ENCODE measurements around the gene SCYGR2. TPM values are rescaled to one million over a fixed set of nuclear protein-coding genes. Genes with fewer than 3 reads are reported as not detected.

The SCYGR2 gene
- total RNA-seq, 2 experiments from 2014 or later: not detected

DNA sequence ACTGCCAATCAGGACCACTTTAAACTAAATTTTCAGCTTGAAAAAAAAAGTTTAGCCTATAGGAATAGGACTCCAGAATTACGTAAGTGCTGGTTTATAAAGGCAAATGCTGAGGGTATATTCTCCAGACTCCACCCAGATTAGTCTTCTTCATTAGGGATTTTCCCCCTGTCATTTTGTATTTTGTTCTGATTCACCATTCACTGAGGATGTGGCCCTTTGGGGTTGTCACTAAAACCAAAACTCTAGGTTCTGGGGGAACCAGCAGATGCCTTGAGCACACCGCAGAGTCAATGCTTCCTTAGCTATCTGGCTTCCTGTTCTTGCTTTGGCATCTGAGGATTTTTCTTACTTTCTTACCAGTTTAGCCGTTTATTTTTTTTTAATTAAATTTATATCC lies 29.1 kb downstream of the SCYGR2 start:
- Histone ChIP-seq H3K4me2 (ENCODE audit: low read length) (no peak overlapping the region), H3K27ac (ENCODE audit: low read depth, low read length, poor library complexity, severe bottlenecking) (no peak overlapping the region), H3K9me3 (ENCODE audit: low read length) (no peaks in the 10 kb centered on the region), H3K36me3 (ENCODE audit: insufficient read depth, low read length) (no peaks in the 10 kb centered on the region), H3K4me3 (ENCODE audit: low read depth, low read length, poor library complexity, severe bottlenecking) (no peak overlapping the region), H3K79me2 (ENCODE audit: insufficient read depth, low read depth, low read length) (no peaks in the 10 kb centered on the region), H2AFZ (ENCODE audit: low read length) (no peak overlapping the region), H3K9me2 (ENCODE audit: insufficient read depth, low read length) (no peaks in the 10 kb centered on the region), H3K4me1 (ENCODE audit: insufficient read depth, low read length, poor library complexity, severe bottlenecking) (no peaks in the 10 kb centered on the region), H4K20me1 (ENCODE audit: insufficient read depth, low read length) (no peaks in the 10 kb centered on the region)
- intact Hi-C loops (cut with micrococcal nuclease; ENCODE audit: unreplicated experiment): no loop called here
- TF ChIP-seq EZH2phosphoT487 (IDR thresholded peaks at IDR 0.05; ENCODE audit: borderline replicate concordance, low read depth, low read length): no peak
- TF ChIP-seq, protein P1, sequence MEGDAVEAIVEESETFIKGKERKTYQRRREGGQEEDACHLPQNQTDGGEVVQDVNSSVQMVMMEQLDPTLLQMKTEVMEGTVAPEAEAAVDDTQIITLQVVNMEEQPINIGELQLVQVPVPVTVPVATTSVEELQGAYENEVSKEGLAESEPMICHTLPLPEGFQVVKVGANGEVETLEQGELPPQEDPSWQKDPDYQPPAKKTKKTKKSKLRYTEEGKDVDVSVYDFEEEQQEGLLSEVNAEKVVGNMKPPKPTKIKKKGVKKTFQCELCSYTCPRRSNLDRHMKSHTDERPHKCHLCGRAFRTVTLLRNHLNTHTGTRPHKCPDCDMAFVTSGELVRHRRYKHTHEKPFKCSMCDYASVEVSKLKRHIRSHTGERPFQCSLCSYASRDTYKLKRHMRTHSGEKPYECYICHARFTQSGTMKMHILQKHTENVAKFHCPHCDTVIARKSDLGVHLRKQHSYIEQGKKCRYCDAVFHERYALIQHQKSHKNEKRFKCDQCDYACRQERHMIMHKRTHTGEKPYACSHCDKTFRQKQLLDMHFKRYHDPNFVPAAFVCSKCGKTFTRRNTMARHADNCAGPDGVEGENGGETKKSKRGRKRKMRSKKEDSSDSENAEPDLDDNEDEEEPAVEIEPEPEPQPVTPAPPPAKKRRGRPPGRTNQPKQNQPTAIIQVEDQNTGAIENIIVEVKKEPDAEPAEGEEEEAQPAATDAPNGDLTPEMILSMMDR (conservative IDR thresholded peaks at IDR 0.05; ENCODE audit: low read length): no peak
- ChIA-PET CTCF (ENCODE audit: unreplicated experiment) (no interaction called here), POLR2A (interaction anchor here (0.6 to 1.1 kb wide), 2 partner anchors 9 kb away, joined by 3 to 5 read pairs; no protein-coding TSS in a partner anchor)
- no TSS peak for BruUV-seq (replicated peaks)
- DNase-seq (ENCODE audit: low spot score): no peak

DNA sequence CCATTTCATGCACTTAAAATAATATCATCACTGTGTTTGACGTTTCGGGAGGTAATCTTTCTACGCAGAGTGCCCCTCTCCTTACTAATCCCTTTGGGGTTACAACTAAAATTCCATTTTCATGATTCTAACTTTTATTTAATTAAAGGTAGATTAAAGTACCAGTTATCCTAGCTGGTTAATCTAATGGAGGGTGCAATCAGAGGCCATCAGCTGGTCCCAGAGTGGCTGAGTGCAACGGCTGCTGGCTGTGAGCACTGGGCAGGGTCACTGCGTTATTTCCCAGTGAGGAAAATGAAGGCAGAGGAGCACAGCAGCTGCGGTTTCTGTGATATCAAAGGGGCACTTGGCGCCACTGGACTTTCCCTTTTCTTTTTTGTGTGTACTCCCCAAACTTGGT lies 30.7 kb downstream of the SCYGR2 start:
- Histone ChIP-seq H3K4me2 (ENCODE audit: low read length) (no peak overlapping the region), H3K79me2 (ENCODE audit: insufficient read depth, low read depth, low read length) (no peaks in the 10 kb centered on the region), H3K9me3 (ENCODE audit: low read length) (no peaks in the 10 kb centered on the region), H3K4me1 (ENCODE audit: insufficient read depth, low read length, poor library complexity, severe bottlenecking) (no peaks in the 10 kb centered on the region), H3K27ac (ENCODE audit: low read depth, low read length, poor library complexity, severe bottlenecking) (no peak overlapping the region), H3K36me3 (ENCODE audit: insufficient read depth, low read length) (no peaks in the 10 kb centered on the region), H2AFZ (ENCODE audit: low read length) (no peak overlapping the region), H3K4me3 (ENCODE audit: low read depth, low read length, poor library complexity, severe bottlenecking) (no peak overlapping the region), H4K20me1 (ENCODE audit: insufficient read depth, low read length) (no peaks in the 10 kb centered on the region), H3K9me2 (ENCODE audit: insufficient read depth, low read length) (no peaks in the 10 kb centered on the region)
- ChIA-PET POLR2A (no interaction called here), CTCF (ENCODE audit: unreplicated experiment) (no interaction called here)
- TF ChIP-seq, protein P1 (conservative IDR thresholded peaks at IDR 0.05; ENCODE audit: low read length): no peak
- no peak for TF ChIP-seq EZH2phosphoT487 (IDR thresholded peaks at IDR 0.05; ENCODE audit: borderline replicate concordance, low read depth, low read length)
- BruUV-seq (replicated peaks): no TSS peak
- intact Hi-C loops (cut with micrococcal nuclease; ENCODE audit: unreplicated experiment): no loop called here
- DNase-seq (ENCODE audit: low spot score): no peak

DNA sequence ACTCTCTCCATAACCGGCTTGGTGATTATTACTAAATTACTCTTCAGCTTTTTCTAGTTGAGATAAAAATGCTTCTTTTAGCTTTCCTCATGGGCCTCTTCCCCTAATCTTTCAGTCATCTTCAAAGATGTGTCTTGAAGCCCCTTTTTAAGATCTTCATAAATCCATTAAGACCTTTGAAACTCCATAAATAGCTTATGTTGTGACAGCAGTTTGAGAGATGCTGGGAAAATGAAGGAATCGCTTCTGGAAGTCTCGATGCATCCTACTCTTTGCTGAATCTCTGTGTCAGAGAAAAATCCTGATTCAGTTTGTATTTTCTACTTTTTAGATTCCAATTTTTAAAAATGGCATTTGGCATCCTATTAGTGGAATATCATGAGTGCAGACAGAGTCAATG lies 31.6 kb downstream of the SCYGR2 start:
- DNase-seq (ENCODE audit: low spot score): no peak
- Histone ChIP-seq H3K9me2 (ENCODE audit: insufficient read depth, low read length) (no peaks in the 10 kb centered on the region), H3K4me2 (ENCODE audit: low read length) (no peak overlapping the region), H3K4me1 (ENCODE audit: insufficient read depth, low read length, poor library complexity, severe bottlenecking) (no peaks in the 10 kb centered on the region), H4K20me1 (ENCODE audit: insufficient read depth, low read length) (no peaks in the 10 kb centered on the region), H2AFZ (ENCODE audit: low read length) (no peak overlapping the region), H3K9me3 (ENCODE audit: low read length) (no peaks in the 10 kb centered on the region), H3K4me3 (ENCODE audit: low read depth, low read length, poor library complexity, severe bottlenecking) (no peak overlapping the region), H3K36me3 (ENCODE audit: insufficient read depth, low read length) (no peaks in the 10 kb centered on the region), H3K27ac (ENCODE audit: low read depth, low read length, poor library complexity, severe bottlenecking) (no peak overlapping the region), H3K79me2 (ENCODE audit: insufficient read depth, low read depth, low read length) (no peaks in the 10 kb centered on the region)
- POLR2A ChIA-PET: no interaction called here
- no TSS peak for BruUV-seq (replicated peaks)
- CTCF ChIA-PET (ENCODE audit: unreplicated experiment): no interaction called here
- TF ChIP-seq EZH2phosphoT487 (IDR thresholded peaks at IDR 0.05; ENCODE audit: borderline replicate concordance, low read depth, low read length): no peak
- TF ChIP-seq, protein P1 (conservative IDR thresholded peaks at IDR 0.05; ENCODE audit: low read length): no peak
- intact Hi-C loops (cut with micrococcal nuclease; ENCODE audit: unreplicated experiment): no loop called here

Data from OCI-LY7 (cell line).